ENCODE data around the gene SDK1.

DNA sequence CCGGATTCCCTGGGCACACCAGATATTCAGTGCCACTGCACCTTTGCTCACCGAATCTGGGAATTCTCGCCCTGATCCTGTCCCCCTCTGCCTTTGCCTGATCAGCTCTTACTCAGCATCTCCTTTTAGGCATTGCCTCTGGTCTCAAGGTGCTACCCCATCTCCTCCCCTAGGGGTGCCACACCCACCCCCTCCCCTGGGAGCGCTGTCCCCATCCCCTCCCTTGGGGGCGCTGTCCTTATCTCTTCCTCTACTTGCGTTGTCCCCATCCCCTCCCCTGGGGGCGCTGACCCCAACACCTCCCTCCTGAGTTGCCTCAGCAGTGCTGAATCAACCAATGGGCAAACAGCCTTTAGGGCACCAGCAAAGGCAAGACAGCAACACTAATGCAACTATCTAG lies 694.1 kb downstream of the SDK1 start:
- TF ChIP-seq POLR2A (IDR thresholded peaks at IDR 0.05; ENCODE audit: low read length) (no peak), GATA1 (IDR thresholded peaks at IDR 0.05; ENCODE audit: low read depth, low read length) (no peak)
